AG04450 (cell line): ENCODE results near the gene PTPRT. TPM values are rescaled to one million over a fixed set of nuclear protein-coding genes. Genes with fewer than 3 reads are reported as not detected.

Source experiments
- CTCF ChIA-PET: fragments of 300-600, 350-600 bp; formaldehyde crosslinking; extraction: SDS; loops from one replicate; lab custom pipeline; 2022; ENCODE audit warnings: antibody characterized with exemption, inconsistent platforms; lab: Charles Lee
- POLR2A ChIA-PET: fragments of 350-600 bp; formaldehyde crosslinking; extraction: SDS; loops from one replicate; lab custom pipeline; 2021; ENCODE audit warnings: antibody characterized with exemption, inconsistent platforms; lab: Yijun Ruan, JAX
- DNase-seq: peaks from one replicate; pipeline ENCODE4 v3.0.0-alpha.2; 2011; ENCODE audit warnings: low read depth, low spot score
- H3K27ac ChIP-seq: one replicate; pipeline ENCODE4 v1.5.1; 2012; ENCODE audit warnings: low read depth, low read length, control low read depth
- H3K27me3 ChIP-seq: one replicate; pipeline ENCODE4 v1.6.0; 2012; ENCODE audit warnings: low read length; ENCODE audit not compliant: control insufficient read depth, insufficient read depth
- H3K4me3 ChIP-seq: 2 replicates; pipeline ENCODE4 v1.5.1; 2011; ENCODE audit warnings: mild to moderate bottlenecking, low read depth, low read length, control low read depth
- H3K9me3 ChIP-seq: 2 replicates; pipeline ENCODE4 v1.5.1; 2012; ENCODE audit warnings: low read length; ENCODE audit not compliant: control insufficient read depth, insufficient read depth
- polyA plus RNA-seq: library from polyadenylated mRNA; depleted of rRNA; stranded (reverse); fragments of >200 nt; gene quantifications from 2 replicates; pipeline ENCODE4 v1.2.3, GENCODE V29; 2011
- TF ChIP-seq, protein P1 (sequence below): IDR thresholded peaks from 2 replicates; pipeline ENCODE4 v1.5.1; 2011; ENCODE audit warnings: low read depth, low read length, control low read depth, inconsistent platforms

PTPRT gene
- polyA plus RNA-seq, 1 experiment: not detected

DNA sequence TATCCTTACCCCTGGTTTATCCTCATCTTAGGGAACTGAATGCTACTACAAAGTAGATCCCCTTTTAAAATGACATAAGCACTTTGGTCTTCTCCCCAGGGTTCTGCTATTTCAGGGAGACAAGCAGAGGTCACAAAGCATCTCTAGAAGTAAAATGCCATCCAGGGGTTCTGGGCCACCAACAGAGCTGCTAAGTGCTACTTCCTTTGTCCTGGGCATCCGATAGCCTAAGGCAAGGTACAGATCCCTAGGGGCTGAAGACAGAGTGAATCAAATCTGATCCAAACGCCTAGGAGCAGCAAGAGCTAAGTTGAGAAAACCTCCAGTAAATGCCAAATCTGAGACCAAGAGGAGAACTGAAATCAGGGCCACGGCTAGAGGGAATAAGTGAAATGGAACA is 161.2 kb downstream of the PTPRT start:
- POLR2A ChIA-PET: no interaction called here
- no peak overlapping the region for H3K4me3 ChIP-seq
- H3K27me3 ChIP-seq: no peaks in the 10 kb centered on the region
- H3K9me3 ChIP-seq: peaks cover 33% of the 10 kb centered on the region
- no peak for DNase-seq
- H3K27ac ChIP-seq: no peak overlapping the region
- TF ChIP-seq, protein P1, sequence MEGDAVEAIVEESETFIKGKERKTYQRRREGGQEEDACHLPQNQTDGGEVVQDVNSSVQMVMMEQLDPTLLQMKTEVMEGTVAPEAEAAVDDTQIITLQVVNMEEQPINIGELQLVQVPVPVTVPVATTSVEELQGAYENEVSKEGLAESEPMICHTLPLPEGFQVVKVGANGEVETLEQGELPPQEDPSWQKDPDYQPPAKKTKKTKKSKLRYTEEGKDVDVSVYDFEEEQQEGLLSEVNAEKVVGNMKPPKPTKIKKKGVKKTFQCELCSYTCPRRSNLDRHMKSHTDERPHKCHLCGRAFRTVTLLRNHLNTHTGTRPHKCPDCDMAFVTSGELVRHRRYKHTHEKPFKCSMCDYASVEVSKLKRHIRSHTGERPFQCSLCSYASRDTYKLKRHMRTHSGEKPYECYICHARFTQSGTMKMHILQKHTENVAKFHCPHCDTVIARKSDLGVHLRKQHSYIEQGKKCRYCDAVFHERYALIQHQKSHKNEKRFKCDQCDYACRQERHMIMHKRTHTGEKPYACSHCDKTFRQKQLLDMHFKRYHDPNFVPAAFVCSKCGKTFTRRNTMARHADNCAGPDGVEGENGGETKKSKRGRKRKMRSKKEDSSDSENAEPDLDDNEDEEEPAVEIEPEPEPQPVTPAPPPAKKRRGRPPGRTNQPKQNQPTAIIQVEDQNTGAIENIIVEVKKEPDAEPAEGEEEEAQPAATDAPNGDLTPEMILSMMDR: no peak
- CTCF ChIA-PET: no interaction called here

DNA sequence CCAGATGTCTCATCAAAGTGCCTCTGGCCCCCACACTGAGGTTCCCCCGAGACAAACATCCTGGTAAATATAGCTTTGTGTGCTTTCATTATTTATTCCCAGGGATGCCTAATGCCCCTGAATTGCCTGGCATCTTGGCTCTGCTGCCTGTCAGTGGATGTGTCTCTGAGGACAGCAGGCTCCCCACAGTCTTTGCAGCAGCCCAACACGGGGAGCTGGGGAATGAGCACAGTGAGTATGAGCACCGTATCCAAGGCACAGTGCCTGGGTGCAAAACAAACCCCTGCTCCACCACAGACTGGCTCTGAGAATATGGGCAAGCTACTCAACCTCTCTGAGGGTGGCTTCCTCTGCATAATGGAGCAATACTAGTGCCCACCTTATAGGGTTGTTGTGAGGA is 165.9 kb downstream of the PTPRT start:
- TF ChIP-seq, protein P1: no peak
- Histone ChIP-seq H3K27me3 (no peaks in the 10 kb centered on the region), H3K9me3 (peaks cover 27% of the 10 kb centered on the region), H3K4me3 (no peak overlapping the region), H3K27ac (no peak overlapping the region)
- ChIA-PET CTCF (no interaction called here), POLR2A (no interaction called here)
- no peak for DNase-seq

DNA sequence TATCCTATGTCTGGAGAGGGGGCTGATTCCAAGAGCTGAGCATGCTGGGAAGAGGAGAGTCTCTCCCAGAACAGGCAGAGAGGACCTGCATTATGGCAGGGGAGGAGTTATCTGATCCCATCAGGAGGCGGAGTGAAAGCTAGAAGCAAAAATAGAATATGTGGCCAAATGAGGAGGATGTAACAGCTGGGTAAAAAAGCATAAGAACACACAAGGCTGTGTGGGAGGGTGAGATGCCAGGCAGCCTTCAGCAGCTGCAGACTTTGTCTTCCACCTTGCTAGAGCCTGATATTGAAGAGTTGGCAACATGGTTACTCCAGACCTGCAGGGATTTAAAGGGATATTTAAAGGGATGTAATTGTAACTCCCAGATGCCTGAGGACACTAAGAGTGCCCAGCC is 167.1 kb downstream of the PTPRT start:
- peaks cover 27% of the 10 kb centered on the region for H3K9me3 ChIP-seq
- H3K27ac ChIP-seq: no peak overlapping the region
- H3K27me3 ChIP-seq: no peaks in the 10 kb centered on the region
- TF ChIP-seq, protein P1: no peak
- POLR2A ChIA-PET: no interaction called here
- DNase-seq: no peak
- CTCF ChIA-PET: no interaction called here
- no peak overlapping the region for H3K4me3 ChIP-seq

DNA sequence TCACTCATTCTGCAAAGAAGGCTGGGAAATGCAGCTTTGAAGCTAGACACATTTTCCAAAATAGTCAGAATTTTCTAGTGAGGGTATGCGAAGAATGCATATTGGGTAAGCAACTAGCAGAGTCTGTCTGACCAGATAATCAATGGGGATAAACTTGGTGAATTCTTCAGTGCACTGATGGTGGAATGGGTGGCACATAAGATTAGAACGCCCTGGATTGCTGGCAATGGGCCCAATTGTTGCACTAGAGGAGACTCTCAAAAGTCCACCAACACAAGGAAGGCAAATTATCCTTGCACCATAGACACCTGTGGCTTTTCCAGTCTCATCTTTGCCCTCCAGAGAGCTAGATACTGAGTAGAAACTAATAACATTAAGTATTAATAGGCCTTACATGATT is 167.6 kb downstream of the PTPRT start:
- ChIA-PET CTCF (no interaction called here), POLR2A (no interaction called here)
- Histone ChIP-seq H3K4me3 (no peak overlapping the region), H3K27ac (no peak overlapping the region), H3K9me3 (peaks cover 32% of the 10 kb centered on the region), H3K27me3 (no peaks in the 10 kb centered on the region)
- DNase-seq: no peak
- TF ChIP-seq, protein P1: no peak

DNA sequence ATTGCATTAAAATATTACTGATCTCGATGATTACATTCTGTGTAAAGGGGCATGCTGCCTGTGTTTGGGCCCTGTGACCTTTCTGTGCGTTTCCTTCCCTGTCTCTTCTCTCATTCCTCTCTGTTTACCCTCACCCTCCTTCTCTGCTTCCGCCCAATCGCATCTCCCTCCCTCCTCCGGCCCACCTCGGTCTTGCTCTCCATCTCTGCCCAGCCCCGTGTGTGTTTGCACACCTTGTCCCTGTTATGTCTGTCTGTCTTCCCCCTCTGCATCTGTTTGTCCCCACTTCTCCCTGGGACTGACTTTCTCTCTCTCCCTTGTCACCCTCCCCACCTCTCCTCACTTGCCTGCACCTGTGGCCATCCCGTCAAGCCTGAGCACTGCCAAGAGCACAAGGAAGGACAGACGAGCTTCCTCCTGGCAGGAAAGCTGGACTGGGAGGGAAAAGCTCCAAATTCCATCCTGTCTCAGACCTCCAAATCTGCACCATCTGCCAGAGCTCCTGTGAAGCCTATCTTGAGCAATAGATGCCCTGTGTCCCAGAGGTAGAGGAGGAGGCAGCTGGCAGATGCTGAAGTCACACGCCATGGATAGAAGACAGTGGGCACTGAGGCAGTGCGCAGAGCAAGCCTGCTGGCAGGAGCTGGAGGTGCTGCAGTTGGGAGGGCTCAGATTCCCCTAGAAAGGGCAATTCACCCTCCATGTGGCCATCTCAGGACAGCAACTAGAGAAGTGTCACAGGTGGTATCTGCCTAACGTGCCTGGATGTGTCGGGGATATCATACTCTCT is 172.3 kb downstream of the PTPRT start:
- H3K4me3 ChIP-seq: no peak overlapping the region
- H3K27me3 ChIP-seq: no peaks in the 10 kb centered on the region
- DNase-seq: no peak
- peaks cover 35% of the 10 kb centered on the region for H3K9me3 ChIP-seq
- POLR2A ChIA-PET: no interaction called here
- CTCF ChIA-PET: no interaction called here
- no peak overlapping the region for H3K27ac ChIP-seq
- TF ChIP-seq, protein P1: no peak
